GM11168 (cell line): Measurements from ENCODE around the gene ATP8A1.
"Not testable (repeated sequence)": the region's sequence is repeated elsewhere in the genome, so short reads cannot be mapped to it uniquely, and the experiment has no call there.

ENCODE experiments used
- in situ Hi-C: fragments of 300-500 bp; cut with MboI; formaldehyde crosslinking; loops from one replicate; pipeline ENCODE4 v1.12.0; 2022; ENCODE audit warnings: low sequenced_read_pairs; ENCODE audit not compliant: unreplicated experiment

ATP8A1 gene

DNA sequence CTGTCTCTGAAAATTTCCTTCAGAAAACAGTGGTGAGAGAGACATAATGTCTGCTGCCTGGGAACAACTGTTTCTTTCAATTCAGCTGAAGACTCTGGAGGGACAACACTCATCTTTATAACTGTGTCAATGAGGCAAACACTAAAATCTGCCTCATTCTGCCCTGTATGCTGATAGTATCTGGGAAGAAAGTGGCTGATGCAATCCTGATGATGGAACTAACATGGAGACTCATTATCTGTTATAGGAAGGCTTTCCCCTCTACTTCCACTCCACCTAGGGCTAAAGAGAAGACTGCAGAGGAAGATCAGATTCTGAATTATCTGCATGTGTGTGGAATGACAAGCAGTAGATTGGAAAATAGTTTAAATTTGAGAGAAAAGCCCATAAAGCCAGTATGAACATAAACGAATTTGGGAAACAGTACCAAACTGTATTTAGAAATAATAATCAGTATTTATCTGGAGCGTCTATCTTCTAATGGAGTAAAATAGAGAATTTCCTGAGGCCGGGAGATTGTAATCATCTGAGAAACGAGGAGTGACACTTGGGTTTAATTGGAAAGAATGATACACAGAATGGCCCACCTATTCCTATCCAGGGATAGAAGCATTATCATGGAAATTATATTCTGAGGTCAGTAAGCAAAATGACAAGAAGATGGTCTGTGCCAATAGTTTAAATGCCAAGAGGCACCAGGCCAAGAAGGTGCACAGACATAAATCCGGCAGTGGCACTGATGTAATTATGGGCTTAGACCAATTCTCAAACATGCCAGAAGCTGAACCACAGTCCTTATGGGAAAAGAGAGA lies 174.2 kb downstream of the ATP8A1 start:
- in situ Hi-C loops, result no loop called here

DNA sequence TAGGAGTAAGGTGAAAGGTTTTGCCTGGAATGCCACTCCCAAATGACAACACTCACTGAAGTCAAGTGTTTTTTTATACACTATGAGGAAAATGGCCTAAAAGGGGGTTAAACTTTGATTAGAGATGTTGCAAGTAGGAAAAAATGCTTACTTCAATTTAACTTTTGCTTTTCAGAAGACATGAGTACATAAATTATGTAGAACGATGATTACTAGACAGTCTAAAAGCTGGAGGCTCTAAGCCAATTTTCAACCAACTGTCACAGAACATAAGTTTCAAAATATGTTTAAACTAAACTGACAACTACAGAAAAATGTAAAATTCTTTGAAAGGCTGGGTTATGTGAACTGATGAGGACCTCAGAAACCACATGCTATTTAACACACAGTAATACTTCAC lies 176.2 kb downstream of the ATP8A1 start:
- in situ Hi-C loops, result no loop called here

- in situ Hi-C loops, result no loop called here
Measured at GRCh38 chr4:42480281-42480680, 176.6 kb downstream of the ATP8A1 start.

DNA sequence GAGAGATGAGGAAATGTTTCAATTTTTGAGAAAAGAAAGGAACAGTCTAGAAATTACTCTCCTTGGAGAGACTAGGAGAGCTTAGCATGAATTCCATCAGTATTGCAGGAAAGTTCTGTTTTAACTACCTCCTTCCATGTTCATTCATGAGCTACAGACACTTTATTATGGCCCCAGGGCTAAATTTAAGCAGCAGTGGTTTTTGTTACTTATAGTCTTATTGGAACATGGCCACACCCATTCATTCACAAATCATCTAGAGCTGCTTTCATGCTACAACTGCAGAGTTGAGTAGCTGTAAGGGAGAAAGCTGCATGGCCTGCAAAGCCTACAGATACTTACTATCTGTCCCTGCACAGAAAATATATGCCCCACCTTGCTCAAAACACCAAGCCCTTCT lies 178.0 kb downstream of the ATP8A1 start:
- in situ Hi-C loops, result no loop called here

DNA sequence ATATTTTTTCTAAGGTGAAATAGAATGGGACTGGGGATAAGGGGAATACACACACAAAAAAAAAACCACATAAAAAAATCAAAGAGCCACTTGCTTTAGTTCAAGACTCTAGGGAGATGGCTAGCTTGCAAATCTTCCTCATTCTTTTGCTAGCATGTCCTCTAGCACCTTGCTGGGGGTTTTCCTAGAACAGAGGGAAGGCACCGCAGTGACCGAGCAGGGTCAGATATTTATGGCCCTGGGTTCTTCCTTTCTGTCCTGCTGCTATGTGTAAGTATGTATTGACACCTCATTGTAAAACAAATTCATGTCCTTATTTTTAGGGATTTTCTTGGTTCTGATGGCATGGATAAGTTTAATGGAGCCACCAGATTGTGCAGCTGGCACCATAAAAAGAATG lies 178.4 kb downstream of the ATP8A1 start:
- in situ Hi-C loops, result no loop called here

DNA sequence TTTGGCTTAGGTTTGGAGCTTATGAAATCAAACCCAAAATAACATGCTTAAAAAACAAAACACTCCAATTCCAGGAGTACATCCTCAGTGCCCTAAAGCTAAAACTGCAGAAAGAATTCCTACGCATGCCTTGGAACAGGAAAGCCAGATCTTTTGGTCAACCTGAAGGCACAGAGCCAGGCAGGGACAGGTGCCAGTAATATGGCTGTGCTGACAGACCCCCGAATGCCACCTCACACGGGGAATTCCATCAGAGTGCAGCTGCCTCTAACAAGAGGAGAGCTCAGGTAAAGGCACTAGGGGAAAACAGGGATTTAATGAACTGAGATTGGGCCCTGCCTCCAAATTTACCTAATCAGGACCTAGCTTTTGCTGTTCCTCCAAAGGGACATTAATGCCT lies 182.5 kb downstream of the ATP8A1 start:
- in situ Hi-C loops, result no loop called here

DNA sequence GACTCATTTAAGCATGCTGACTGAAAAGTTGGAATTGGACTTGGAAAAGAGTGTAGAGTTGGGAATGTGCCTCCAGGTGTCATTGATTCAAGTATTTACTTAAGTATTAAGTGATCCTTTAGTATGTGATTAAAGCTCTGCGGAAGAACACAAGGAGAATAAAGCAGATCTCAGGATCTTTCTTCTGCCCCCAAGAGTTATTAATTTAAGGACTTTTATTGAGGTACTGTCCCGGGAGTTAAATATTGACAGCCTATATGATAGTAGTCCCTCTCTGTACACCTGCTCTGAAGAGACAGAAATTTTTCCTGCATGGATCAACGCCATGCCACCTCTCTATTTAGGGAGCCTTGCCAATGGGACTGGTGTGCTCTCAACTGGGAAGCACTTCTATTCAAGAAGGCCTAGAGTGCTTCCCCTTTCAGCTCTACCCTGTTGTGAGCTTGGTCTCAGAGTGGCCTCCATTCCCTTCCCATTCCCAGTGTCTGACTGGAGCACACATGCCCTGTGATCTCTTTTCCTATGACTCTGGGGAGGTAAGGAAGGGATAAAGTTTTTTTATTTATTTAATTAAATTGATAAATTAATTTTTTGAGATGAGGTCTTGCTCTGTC lies 183.7 kb downstream of the ATP8A1 start:
- in situ Hi-C loops, result no loop called here

GRCh38 chr4:42471896-42472295 lies 185.0 kb downstream of the ATP8A1 start:
- in situ Hi-C loops, result no loop called here

GRCh38 chr4:42470023-42470422 lies 186.9 kb downstream of the ATP8A1 start:
- in situ Hi-C loops, result no loop called here

GRCh38 chr4:42467777-42468176 lies 189.1 kb downstream of the ATP8A1 start:
- in situ Hi-C loops, result not testable (repeated sequence)

DNA sequence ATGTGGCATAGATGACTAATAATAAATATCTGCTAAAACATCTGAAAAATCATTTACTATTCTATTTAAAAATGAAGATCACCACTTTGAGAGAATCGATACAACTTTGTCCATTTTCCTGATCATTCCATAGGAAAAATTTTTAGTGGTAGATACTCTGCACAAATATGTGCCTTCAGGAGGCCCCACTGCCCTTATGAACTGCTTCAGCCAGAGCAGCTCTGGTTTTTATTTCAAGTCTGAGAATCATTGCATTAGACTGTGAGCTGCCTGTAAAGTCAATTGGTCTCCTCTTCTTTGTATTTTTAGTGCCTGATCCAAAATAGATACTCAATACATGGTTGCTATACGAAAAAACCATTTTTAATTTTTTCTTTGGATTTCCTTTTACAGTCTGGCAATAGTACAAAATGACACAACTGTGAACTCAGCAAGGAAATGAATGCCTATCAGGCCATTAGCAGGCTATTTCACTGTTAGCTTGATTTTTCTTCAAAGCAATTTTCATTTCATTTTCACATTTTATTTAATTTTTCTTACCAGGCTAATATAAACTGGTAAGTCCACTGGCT lies 190.5 kb downstream of the ATP8A1 start:
- in situ Hi-C loops, result no loop called here

GRCh38 chr4:42464550-42465094 lies 192.3 kb downstream of the ATP8A1 start:
- in situ Hi-C loops, result no loop called here

DNA sequence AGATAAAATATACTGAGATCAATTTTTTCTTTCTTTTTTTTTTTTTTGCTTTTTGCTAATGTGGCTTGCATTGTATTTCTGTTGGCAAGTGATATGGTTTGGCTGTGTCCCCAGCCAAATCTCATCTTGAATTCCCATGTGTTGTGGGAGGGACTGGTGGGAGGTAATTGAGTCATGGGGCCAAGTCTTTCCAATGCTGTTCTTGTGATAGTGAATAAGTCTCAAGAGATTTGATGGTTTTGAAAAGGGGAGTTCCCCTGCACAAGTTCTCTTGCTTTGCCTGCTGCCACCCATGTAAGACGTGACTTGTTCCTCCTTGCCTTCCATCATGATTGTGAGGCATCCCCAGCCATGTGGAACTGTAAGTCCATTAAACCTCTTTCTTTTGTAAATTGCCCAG lies 195.7 kb downstream of the ATP8A1 start:
- in situ Hi-C loops, result not testable (repeated sequence)

- in situ Hi-C loops, result no loop called here
Measured at GRCh38 chr4:42460043-42460442, 196.9 kb downstream of the ATP8A1 start.

DNA sequence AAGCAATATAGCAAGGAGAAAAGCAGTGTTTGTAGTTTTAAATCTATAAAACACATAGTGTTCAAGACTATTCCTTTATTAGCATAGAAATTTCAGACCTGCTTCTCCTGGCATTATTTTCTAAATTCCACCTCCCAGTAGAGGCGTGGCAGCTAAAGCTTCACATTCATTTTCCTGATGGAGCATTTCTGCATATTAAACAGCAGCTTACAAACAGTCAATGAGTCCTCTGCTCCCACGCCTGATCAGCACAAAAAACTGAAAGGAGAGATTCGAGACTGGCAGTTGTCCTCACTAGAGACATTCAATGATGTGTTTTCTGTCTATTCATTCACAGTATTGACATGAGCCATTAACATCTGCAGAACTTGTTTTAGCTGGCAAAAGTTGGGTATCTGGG lies 198.2 kb downstream of the ATP8A1 start:
- in situ Hi-C loops, result no loop called here

DNA sequence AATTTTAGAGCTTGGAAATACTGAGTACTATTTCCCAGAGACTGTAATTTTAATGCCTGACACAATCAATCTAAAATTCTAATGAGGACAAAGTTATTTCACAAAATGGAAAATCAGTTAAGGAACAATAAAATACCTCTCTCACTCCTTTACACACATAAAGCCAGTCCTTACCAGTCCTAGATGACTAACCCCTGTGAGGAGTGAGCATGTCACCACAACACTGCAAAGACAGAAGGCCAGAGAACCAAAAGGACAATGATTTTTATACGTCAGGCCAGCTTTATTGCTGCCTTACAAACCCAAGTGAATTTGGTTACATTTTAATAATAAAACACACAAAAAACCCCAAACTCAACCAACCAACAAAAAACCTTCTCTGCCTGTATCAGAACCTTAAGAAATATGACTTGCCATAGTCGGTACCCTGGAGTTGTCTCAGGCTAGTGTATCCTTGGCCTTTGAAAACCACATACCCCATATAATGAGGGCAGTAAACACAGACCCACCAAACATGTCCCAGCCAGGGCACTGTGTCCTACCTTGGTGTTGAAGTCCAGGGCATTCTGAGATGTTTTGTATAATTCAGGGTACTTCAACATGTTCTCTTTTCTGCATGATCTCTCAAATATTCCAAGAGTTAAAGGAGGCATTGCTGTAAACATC lies 202.0 kb downstream of the ATP8A1 start:
- in situ Hi-C loops, result no loop called here

GRCh38 chr4:42453612-42454011 lies 203.3 kb downstream of the ATP8A1 start:
- in situ Hi-C loops, result no loop called here

DNA sequence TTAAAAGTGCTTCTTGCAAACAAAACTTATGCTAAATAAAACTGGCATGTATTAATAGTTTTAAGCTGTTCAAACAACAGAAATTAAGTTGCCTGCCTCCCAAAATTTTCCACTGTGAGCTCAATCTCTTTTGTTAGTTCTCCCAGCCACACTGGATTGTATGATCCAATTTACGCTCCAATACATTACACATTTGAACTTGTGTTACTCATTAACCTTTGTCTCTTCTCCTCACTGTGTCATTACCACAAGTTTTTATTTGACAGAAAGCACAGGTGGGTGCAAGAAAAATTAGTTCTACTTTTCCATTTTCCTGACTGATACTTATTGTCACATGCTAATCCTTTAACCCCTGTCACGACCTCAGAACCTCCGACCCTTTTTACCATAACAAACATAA lies 204.1 kb downstream of the ATP8A1 start:
- in situ Hi-C loops, result no loop called here

GRCh38 chr4:42446823-42447222 lies 210.1 kb downstream of the ATP8A1 start:
- in situ Hi-C loops, result no loop called here

DNA sequence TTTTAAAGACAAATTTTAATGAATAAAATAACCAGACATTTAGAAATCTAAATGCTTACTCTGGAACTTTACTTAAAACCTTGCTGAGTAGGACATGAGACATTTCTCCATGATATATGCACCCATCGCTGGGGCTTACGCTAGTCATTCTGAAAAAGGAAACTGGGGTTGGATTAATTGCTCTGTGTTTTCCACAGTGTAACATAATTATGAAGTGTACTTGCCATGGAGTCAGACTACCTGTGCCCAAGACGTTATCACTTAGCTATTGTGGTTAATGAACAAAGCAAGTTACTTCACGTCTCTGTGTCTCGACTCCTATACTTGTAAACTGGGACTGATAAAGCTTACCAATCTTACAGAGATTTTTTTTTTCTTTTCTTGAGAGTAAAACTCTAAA lies 211.9 kb downstream of the ATP8A1 start:
- in situ Hi-C loops, result no loop called here

- in situ Hi-C loops, result no loop called here
Measured at GRCh38 chr4:42442601-42443000, 214.3 kb downstream of the ATP8A1 start.
